Fibroblast of lung (primary cell): ENCODE results near the gene DCPS.

Experiments used
- CTCF ChIP-seq, 2 donors: IDR thresholded peaks in 1 of 2; conservative IDR thresholded peaks in 1 of 2; 1 replicate in 1 of 2; 2 replicates in 1 of 2; pipeline ENCODE4 v1.5.1; 2011 to 2012; ENCODE audit warnings: low read length in 2 of 2, control low read depth in 1 of 2, inconsistent platforms in 1 of 2, low read depth in 1 of 2, mild to moderate bottlenecking in 1 of 2
- EZH2 ChIP-seq: IDR thresholded peaks from 2 replicates; pipeline ENCODE4 v1.5.1; 2012; ENCODE audit warnings: low read length, control low read depth, mild to moderate bottlenecking; ENCODE audit errors: missing control alignments

GRCh38 chr11:126352934-126353801 lies 49.3 kb downstream of the DCPS start:
- TF ChIP-seq CTCF (conservative IDR thresholded peaks at IDR 0.05 in 1 of 2, IDR thresholded peaks at IDR 0.05 in 1 of 2; ENCODE audit: low read depth in 1 of 2, low read length in 2 of 2) (no peak), EZH2 (no peak)
